ENCODE data around the gene ADAP1.
"Not testable (repeated sequence)": the region's sequence is repeated elsewhere in the genome, so short reads cannot be mapped to it uniquely, and the experiment has no call there.

The ADAP1 gene

DNA sequence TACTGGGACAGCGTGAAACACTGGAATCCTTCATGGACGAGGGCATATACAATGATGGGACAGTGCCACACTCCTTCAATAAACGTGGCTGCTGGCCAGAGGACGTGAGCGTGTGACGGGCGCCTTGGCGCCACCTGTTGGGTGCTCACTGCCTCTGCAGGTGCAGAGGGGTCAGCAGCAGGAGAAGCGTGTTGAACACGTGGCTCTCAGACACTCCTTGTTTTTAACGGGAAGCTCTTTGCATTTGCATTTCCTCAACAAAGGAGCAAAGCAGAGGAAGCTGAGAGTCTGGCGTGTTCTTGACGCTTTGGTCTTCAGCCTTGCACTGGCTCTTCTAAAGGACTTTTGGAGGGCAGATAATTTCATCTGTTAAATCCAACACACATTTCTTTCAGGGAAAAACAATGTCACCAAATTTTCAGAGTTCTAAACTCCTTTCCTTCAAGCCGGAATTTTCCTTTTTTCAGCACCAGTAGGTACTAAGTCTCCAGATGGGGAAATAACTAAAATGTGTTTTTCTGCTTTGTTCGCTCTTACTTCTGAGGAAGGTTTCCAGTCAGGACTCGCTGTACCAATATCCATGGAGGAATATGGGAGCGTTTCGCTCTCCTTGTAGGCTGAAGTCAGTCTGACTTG lies 81.0 kb downstream of the ADAP1 start:
- Histone ChIP-seq H3K36me3 (ENCODE audit: insufficient read depth, low read length) (peaks cover 16% of the 10 kb centered on the region; the same call in 1 of the 2 replicates), H3K4me1 (ENCODE audit: control insufficient read depth, insufficient read depth, low read length, unreplicated experiment) (peaks cover 15% of the 10 kb centered on the region), H3K27ac (ENCODE audit: low read depth, low read length) (peak overlapping the region; percentile 47), H3K4me3 (ENCODE audit: low read depth, low read length) (no peak overlapping the region), H2AFZ (ENCODE audit: low read length, unreplicated experiment) (peak overlapping the region; percentile 17), H3K27me3 (ENCODE audit: insufficient read depth, low read length) (no peaks in the 10 kb centered on the region), H3K79me2 (ENCODE audit: control insufficient read depth, insufficient read depth, low read length, unreplicated experiment) (peaks cover 12% of the 10 kb centered on the region)

DNA sequence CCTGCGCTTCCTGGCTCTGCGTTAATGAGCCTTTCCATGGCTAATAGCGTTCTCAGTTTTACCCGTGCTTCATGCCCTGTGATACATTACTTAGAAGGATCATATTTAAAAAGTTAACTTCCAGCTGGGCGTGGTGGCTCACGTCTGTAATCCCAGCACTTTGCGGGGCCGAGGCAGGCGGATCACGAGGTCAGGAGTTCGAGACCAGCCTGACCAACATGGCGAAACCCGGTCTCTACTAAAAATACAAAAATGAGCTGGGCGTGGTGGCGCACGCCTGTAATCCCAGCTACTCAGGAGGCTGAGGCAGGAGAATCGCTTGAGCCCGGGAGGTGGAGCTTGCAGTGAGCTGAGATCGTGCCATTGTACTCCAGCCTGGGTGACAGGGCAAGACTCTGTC lies 81.8 kb downstream of the ADAP1 start:
- Histone ChIP-seq H3K36me3 (ENCODE audit: insufficient read depth, low read length) (peaks cover 16% of the 10 kb centered on the region; the same call in 1 of the 2 replicates), H3K27ac (ENCODE audit: low read depth, low read length) (peak overlapping the region; percentile 9; the same call in 1 of the 2 replicates), H3K4me1 (ENCODE audit: control insufficient read depth, insufficient read depth, low read length, unreplicated experiment) (peaks cover 14% of the 10 kb centered on the region)
- H2AFZ ChIP-seq (ENCODE audit: low read length, unreplicated experiment); H3K4me3 ChIP-seq (ENCODE audit: low read depth, low read length); H3K79me2 ChIP-seq (ENCODE audit: control insufficient read depth, insufficient read depth, low read length, unreplicated experiment); H3K27me3 ChIP-seq (ENCODE audit: insufficient read depth, low read length): not testable (repeated sequence)

DNA sequence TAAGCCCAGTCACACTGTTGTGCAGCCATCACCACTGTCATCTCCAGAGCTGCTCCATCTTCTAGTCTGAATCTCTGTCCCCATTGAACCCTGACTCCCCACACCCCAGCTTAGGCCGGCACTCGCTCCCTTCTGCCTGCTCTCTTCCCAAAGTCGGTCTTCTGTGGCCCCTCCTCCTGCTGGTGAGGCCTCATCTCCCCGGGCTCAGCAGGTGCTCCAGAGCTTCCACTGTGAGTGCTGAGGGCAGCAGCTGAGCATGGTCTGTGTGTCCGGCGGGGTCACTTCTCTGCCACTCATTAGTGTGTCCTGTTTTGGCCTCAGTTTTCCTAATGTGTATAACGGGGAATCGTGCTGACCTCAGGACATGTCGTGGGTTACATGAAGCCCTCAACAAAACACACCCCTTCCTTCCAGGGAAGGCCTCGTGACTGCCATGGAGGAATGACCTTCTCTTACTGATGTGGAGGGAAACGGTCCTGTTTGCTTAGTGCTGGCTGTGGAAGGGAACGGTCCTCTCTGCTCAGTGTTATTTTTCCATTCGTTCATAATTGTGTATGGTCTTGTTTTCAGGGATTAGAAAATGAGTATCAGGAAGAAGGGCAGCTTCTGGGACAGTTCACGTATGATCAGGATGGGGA lies 82.5 kb downstream of the ADAP1 start:
- Histone ChIP-seq H3K27ac (ENCODE audit: low read depth, low read length) (peak overlapping the region; percentile 9; the same call in 1 of the 2 replicates), H2AFZ (ENCODE audit: low read length, unreplicated experiment) (no peak overlapping the region), H3K79me2 (ENCODE audit: control insufficient read depth, insufficient read depth, low read length, unreplicated experiment) (peaks cover 2% of the 10 kb centered on the region), H3K36me3 (ENCODE audit: insufficient read depth, low read length) (peaks cover 16% of the 10 kb centered on the region; the same call in 1 of the 2 replicates), H3K27me3 (ENCODE audit: insufficient read depth, low read length) (no peaks in the 10 kb centered on the region), H3K4me1 (ENCODE audit: control insufficient read depth, insufficient read depth, low read length, unreplicated experiment) (peaks cover 20% of the 10 kb centered on the region), H3K4me3 (ENCODE audit: low read depth, low read length) (no peak overlapping the region)

DNA sequence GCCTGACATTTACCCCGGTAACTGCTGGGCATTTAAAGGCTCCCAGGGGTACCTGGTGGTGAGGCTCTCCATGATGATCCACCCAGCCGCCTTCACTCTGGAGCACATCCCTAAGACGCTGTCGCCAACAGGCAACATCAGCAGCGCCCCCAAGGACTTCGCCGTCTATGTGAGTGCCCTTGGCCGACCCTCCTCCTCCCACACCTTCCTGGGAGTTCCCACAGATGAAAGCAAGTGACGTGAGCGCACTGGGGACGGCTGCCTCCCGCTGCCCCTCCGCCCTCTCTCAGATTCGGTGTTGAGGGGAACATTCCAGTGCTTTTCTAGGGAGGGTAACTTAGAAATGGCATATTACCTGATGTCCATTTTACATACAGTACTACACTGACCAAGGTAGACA lies 85.1 kb downstream of the ADAP1 start:
- peaks cover 2% of the 10 kb centered on the region for H3K79me2 ChIP-seq (ENCODE audit: control insufficient read depth, insufficient read depth, low read length, unreplicated experiment)
- H3K4me1 ChIP-seq (ENCODE audit: control insufficient read depth, insufficient read depth, low read length, unreplicated experiment): peaks cover 22% of the 10 kb centered on the region
- H3K27ac ChIP-seq (ENCODE audit: low read depth, low read length): no peak overlapping the region
- no peaks in the 10 kb centered on the region for H3K27me3 ChIP-seq (ENCODE audit: insufficient read depth, low read length)
- H3K4me3 ChIP-seq (ENCODE audit: low read depth, low read length): no peak overlapping the region
- H3K36me3 ChIP-seq (ENCODE audit: insufficient read depth, low read length): peaks cover 12% of the 10 kb centered on the region; the same call in 1 of the 2 replicates
- no peak overlapping the region for H2AFZ ChIP-seq (ENCODE audit: low read length, unreplicated experiment)

DNA sequence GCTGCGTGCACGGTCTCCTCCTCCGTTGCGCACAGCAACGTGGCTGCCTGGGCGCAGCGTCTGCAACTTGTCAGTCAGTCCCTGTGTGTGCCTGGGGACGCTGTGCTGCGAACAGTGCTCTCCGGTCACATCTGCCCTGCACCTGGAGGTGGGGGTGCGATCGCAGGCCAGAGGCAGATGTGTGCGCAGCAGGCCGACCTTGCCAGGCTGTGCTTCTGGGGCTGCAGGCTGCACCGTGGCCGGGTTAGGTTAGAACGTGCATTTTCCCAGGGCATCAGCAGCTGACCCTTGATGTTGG lies 86.3 kb downstream of the ADAP1 start:
- no peaks in the 10 kb centered on the region for H3K27me3 ChIP-seq (ENCODE audit: insufficient read depth, low read length)
- H3K27ac ChIP-seq (ENCODE audit: low read depth, low read length): peak overlapping the region; percentile 73; the same call in 1 of the 2 replicates
- H2AFZ ChIP-seq (ENCODE audit: low read length, unreplicated experiment): no peak overlapping the region
- H3K4me3 ChIP-seq (ENCODE audit: low read depth, low read length): no peak overlapping the region
- peaks cover 17% of the 10 kb centered on the region for H3K36me3 ChIP-seq (ENCODE audit: insufficient read depth, low read length)
- peaks cover 2% of the 10 kb centered on the region for H3K79me2 ChIP-seq (ENCODE audit: control insufficient read depth, insufficient read depth, low read length, unreplicated experiment)
- peaks cover 16% of the 10 kb centered on the region for H3K4me1 ChIP-seq (ENCODE audit: control insufficient read depth, insufficient read depth, low read length, unreplicated experiment)

DNA sequence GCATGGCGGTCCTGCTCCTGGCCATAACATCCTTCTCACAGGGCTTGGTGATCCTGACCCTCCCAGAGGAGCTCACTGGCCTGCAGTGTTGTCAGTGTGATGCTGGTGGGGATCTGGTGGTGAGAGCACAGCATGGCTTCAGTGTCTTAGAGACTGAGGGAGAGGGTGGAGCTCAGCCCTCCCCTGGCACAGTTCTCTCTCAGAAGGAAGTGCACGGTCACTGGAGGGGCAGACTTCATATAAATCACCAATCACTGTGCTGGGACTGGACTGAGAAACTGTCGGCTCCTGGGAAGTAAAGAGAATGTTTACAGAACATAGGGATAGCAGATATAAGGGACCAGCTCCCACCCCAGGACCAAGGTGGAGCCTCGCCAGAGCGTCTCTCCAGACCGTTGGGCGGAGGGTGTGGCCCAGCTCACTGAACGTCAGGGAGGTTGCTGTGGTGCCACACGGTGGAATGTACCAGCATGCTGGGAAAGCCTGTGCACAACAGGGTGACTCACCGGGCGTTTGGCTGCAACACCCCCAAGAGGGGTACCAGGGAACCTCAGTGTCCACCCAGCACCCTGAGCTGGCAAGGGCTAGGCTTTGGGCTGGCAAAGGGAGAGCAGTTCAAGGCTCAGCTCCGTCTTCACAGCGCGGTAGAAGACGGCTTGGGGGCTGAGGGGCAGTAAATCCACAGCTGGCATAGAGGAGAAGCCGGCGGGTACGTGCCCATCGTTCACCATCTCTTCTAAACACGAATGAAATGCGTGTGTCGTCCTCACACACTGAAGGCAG lies 86.9 kb downstream of the ADAP1 start:
- Histone ChIP-seq H3K4me3 (ENCODE audit: low read depth, low read length) (no peak overlapping the region), H3K79me2 (ENCODE audit: control insufficient read depth, insufficient read depth, low read length, unreplicated experiment) (peaks cover 2% of the 10 kb centered on the region), H2AFZ (ENCODE audit: low read length, unreplicated experiment) (no peak overlapping the region), H3K4me1 (ENCODE audit: control insufficient read depth, insufficient read depth, low read length, unreplicated experiment) (peaks cover 14% of the 10 kb centered on the region), H3K27me3 (ENCODE audit: insufficient read depth, low read length) (no peaks in the 10 kb centered on the region), H3K36me3 (ENCODE audit: insufficient read depth, low read length) (peaks cover 17% of the 10 kb centered on the region), H3K27ac (ENCODE audit: low read depth, low read length) (peak overlapping the region; percentile 73)

DNA sequence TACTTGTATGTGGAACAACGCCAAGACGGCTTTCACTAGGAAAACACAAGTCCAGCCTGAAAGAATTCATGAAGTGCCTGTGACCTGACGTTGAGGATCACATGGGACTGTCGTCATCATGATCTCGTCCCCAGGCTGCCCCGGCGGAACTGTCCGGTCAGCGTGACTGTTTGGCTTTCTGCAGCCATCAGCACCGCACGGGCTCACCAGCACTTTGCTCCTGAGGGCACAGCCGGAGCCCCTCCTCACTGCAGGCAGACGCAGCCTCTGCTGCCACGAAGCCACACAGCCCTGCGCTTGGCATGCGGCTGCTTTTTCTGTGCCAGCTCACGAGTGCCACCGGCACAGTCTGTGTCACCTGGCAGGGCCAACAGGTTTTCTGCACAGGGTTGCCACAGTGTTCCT lies 87.5 kb downstream of the ADAP1 start:
- H3K27ac ChIP-seq (ENCODE audit: low read depth, low read length): peak overlapping the region; percentile 73

DNA sequence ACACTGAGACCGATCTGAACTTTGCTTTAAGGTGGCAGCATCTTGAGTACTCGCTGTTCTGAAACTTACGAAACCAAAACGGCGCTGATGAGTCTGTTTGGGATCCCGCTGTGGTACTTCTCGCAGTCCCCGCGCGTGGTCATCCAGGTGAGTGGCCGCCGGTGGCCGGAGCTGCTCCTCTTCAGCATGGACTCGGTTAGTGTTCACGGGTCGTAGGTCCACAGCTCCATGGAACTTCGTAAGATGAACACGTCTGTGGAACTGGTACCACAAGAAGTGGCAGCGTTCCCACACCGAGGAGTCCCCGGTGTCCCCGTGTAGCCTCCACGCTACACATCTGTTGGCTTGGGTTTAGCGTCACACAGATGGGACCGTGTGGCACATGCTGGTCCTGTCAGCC lies 88.6 kb downstream of the ADAP1 start:
- no peak overlapping the region for H3K4me3 ChIP-seq (ENCODE audit: low read depth, low read length)
- H3K79me2 ChIP-seq (ENCODE audit: control insufficient read depth, insufficient read depth, low read length, unreplicated experiment): peaks cover 2% of the 10 kb centered on the region
- H2AFZ ChIP-seq (ENCODE audit: low read length, unreplicated experiment): no peak overlapping the region
- H3K36me3 ChIP-seq (ENCODE audit: insufficient read depth, low read length): peaks cover 17% of the 10 kb centered on the region
- H3K27me3 ChIP-seq (ENCODE audit: insufficient read depth, low read length): no peaks in the 10 kb centered on the region
- H3K27ac ChIP-seq (ENCODE audit: low read depth, low read length): no peak overlapping the region
- peaks cover 14% of the 10 kb centered on the region for H3K4me1 ChIP-seq (ENCODE audit: control insufficient read depth, insufficient read depth, low read length, unreplicated experiment)

More for the DNA sequence above, 87.5 kb downstream of the ADAP1 start:
- Histone ChIP-seq H3K4me1 (ENCODE audit: control insufficient read depth, insufficient read depth, low read length, unreplicated experiment) (peaks cover 14% of the 10 kb centered on the region), H2AFZ (ENCODE audit: low read length, unreplicated experiment) (no peak overlapping the region), H3K36me3 (ENCODE audit: insufficient read depth, low read length) (peaks cover 16% of the 10 kb centered on the region), H3K27me3 (ENCODE audit: insufficient read depth, low read length) (no peaks in the 10 kb centered on the region), H3K4me3 (ENCODE audit: low read depth, low read length) (no peak overlapping the region), H3K79me2 (ENCODE audit: control insufficient read depth, insufficient read depth, low read length, unreplicated experiment) (peaks cover 2% of the 10 kb centered on the region)

DNA sequence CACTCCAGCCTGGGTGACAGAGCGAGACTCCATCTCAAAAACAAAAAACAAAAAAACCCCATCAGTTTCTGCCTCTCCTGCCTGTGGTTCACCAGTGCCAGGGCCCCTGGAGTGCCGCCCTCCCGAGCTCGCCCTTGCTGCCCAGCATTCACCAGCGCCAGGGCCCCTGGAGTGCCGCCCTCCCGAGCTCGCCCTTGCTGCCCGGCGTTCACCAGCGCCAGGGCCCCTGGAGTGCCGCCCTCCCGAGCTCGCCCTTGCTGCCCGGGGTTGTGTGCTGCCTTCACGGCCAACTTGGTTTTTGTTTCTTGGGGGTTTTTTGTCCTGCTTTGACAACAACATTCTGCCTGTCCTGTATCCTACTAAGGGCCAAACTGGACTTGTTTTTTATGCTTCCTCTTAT lies 91.4 kb downstream of the ADAP1 start:
- Histone ChIP-seq H3K36me3 (ENCODE audit: insufficient read depth, low read length) (peaks cover 12% of the 10 kb centered on the region; the same call in 1 of the 2 replicates), H3K79me2 (ENCODE audit: control insufficient read depth, insufficient read depth, low read length, unreplicated experiment) (peaks cover 1% of the 10 kb centered on the region), H3K27ac (ENCODE audit: low read depth, low read length) (no peak overlapping the region), H3K4me1 (ENCODE audit: control insufficient read depth, insufficient read depth, low read length, unreplicated experiment) (peaks cover 13% of the 10 kb centered on the region), H3K27me3 (ENCODE audit: insufficient read depth, low read length) (no peaks in the 10 kb centered on the region), H2AFZ (ENCODE audit: low read length, unreplicated experiment) (no peak overlapping the region), H3K4me3 (ENCODE audit: low read depth, low read length) (no peak overlapping the region)

DNA sequence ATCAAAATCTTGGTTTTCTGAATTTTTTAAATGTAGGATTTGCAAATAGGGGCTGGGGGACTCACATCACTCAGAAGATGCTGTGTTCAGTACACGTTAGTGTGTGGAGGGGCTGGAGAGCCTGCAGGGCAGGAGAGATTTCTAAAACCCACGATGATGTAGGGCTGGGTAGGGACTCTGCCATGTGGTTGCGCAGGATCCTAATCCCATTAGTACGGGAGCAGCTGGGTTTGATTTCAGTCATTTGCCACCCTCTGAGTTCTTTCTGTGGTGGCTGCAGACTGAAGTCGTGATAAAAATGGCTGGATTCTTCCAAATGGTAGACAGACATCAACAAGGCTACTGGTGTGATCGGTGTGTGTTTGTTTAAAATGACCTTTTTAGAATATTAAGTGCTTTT lies 92.3 kb downstream of the ADAP1 start:
- peaks cover 12% of the 10 kb centered on the region; the same call in 1 of the 2 replicates for H3K36me3 ChIP-seq (ENCODE audit: insufficient read depth, low read length)
- no peak overlapping the region for H2AFZ ChIP-seq (ENCODE audit: low read length, unreplicated experiment)
- H3K27me3 ChIP-seq (ENCODE audit: insufficient read depth, low read length): no peaks in the 10 kb centered on the region
- no peaks in the 10 kb centered on the region for H3K79me2 ChIP-seq (ENCODE audit: control insufficient read depth, insufficient read depth, low read length, unreplicated experiment)
- H3K27ac ChIP-seq (ENCODE audit: low read depth, low read length): no peak overlapping the region
- peaks cover 3% of the 10 kb centered on the region for H3K4me1 ChIP-seq (ENCODE audit: control insufficient read depth, insufficient read depth, low read length, unreplicated experiment)
- H3K4me3 ChIP-seq (ENCODE audit: low read depth, low read length): no peak overlapping the region

Measured in ACC112 (cell line).